Endothelial cell of umbilical vein (primary cell): Measurements from ENCODE around the gene ABLIM1. TPM values are rescaled to one million over a fixed set of nuclear protein-coding genes. Genes with fewer than 3 reads are reported as not detected.

Experiments used
- BruUV-seq: library from RNA; stranded (reverse); fragments of 400-500 nt; replicated peaks from 2 replicates; lab custom pipeline; 2021; lab: Mats Ljungman, UMichigan
- CTCF ChIA-PET: fragments of 300-600, 350-600 bp; sonication (Branson Sonifier 250); formaldehyde crosslinking; loops from one replicate; lab custom pipeline; 2021; ENCODE audit warnings: antibody characterized with exemption, inconsistent platforms; lab: Charles Lee
- POLR2A ChIA-PET: fragments of 300-600, 350-600 bp; sonication (Branson Sonifier 250); formaldehyde crosslinking; loops from one replicate; lab custom pipeline; 2021; ENCODE audit warnings: antibody characterized with exemption, inconsistent platforms; lab: Charles Lee
- DNase-seq: peaks from one replicate; pipeline ENCODE4 v3.0.0-alpha.2; 2011; ENCODE audit warnings: low read depth, low spot score
- FAIRE-seq: peaks from 2 replicates; lab custom pipeline; 2011; peaks lifted over from hg19 to GRCh38; lab: Jason Lieb, UNC
- H2AFZ ChIP-seq: 2 replicates; pipeline ENCODE4 v1.6.0; 2012; ENCODE audit warnings: low read depth, low read length, control low read depth, inconsistent platforms
- H3K27ac ChIP-seq: 2 replicates; pipeline ENCODE4 v1.5.1; 2011; ENCODE audit warnings: low read depth, mild to moderate bottlenecking, control low read depth, low read length, moderate library complexity; ENCODE audit not compliant: insufficient read depth
- H3K27me3 ChIP-seq, 2 experiments: 2 replicates each; pipeline versions ENCODE4 v1.6.0 to v1.6.1; 2011; ENCODE audit warnings: low read length in 2 of 2, mixed read lengths in 1 of 2; ENCODE audit not compliant: control insufficient read depth in 2 of 2, insufficient read depth in 2 of 2
- H3K36me3 ChIP-seq, 2 experiments: 2 replicates in 1 of 2; 3 replicates in 1 of 2; pipeline ENCODE4 v1.5.1; 2011; ENCODE audit warnings: low read length in 2 of 2, mild to moderate bottlenecking in 1 of 2, moderate library complexity in 1 of 2; ENCODE audit not compliant: control insufficient read depth in 2 of 2, insufficient read depth in 2 of 2; ENCODE audit errors: extremely low read depth in 1 of 2
- H3K4me1 ChIP-seq: 3 replicates; pipeline ENCODE4 v1.5.1; 2011; ENCODE audit warnings: mild to moderate bottlenecking, low read length; ENCODE audit not compliant: control insufficient read depth, insufficient read depth; ENCODE audit errors: extremely low read depth
- H3K4me2 ChIP-seq: 2 replicates; pipeline ENCODE4 v1.6.1; 2011; ENCODE audit warnings: low read length, control low read depth, mixed read lengths; ENCODE audit not compliant: insufficient read depth
- H3K4me3 ChIP-seq, 3 experiments: fragments of 200-600 bp in 1 of 3; sonication (generic), shearing (Covaris generic) in 1 of 3; replicated peaks in 1 of 3; 2 replicates each; pipeline ENCODE4 v1.5.1; 2011 to 2016; ENCODE audit warnings: control low read depth in 3 of 3, low read length in 3 of 3, mild to moderate bottlenecking in 2 of 3, inconsistent platforms in 1 of 3, low read depth in 1 of 3, moderate library complexity in 1 of 3; ENCODE audit not compliant: insufficient read depth in 1 of 3
- H3K79me2 ChIP-seq: 2 replicates; pipeline ENCODE4 v1.6.0; 2012; ENCODE audit warnings: low read length, inconsistent platforms; ENCODE audit not compliant: control insufficient read depth, insufficient read depth
- H3K9ac ChIP-seq: replicated peaks from 2 replicates; pipeline ENCODE3; 2011; ENCODE audit warnings: low read length, control low read depth; ENCODE audit not compliant: insufficient read depth; ENCODE audit errors: extremely low read depth
- H3K9me1 ChIP-seq: replicated peaks from 3 replicates; pipeline ENCODE4 v1.6.0; 2011; ENCODE audit warnings: mild to moderate bottlenecking, low read length; ENCODE audit not compliant: control insufficient read depth, insufficient read depth; ENCODE audit errors: extremely low read depth
- H3K9me3 ChIP-seq: replicated peaks from 2 replicates; pipeline ENCODE4 v1.5.1; 2012; ENCODE audit warnings: low read length, inconsistent platforms; ENCODE audit not compliant: control insufficient read depth, insufficient read depth
- H4K20me1 ChIP-seq: replicated peaks from 2 replicates; pipeline ENCODE3; 2011; ENCODE audit warnings: mild to moderate bottlenecking, low read length; ENCODE audit not compliant: control insufficient read depth, insufficient read depth; ENCODE audit errors: extremely low read depth
- CTCF ChIP-seq, 2 donors: IDR thresholded peaks; 1 replicate in 1 of 2; 2 replicates in 1 of 2; pipeline ENCODE4 v1.5.1; 2011; ENCODE audit warnings: low read length in 2 of 2, mild to moderate bottlenecking in 2 of 2, moderate library complexity in 2 of 2, control low read depth in 1 of 2, inconsistent platforms in 1 of 2, low read depth in 1 of 2; ENCODE audit not compliant: insufficient read depth in 1 of 2; ENCODE audit errors: extremely low read depth in 1 of 2
- EZH2 ChIP-seq: IDR thresholded peaks from 2 replicates; pipeline ENCODE4 v1.6.1; 2012; ENCODE audit warnings: borderline replicate concordance, low read depth, mild to moderate bottlenecking, moderate library complexity, low read length, inconsistent platforms; ENCODE audit not compliant: severe bottlenecking
- FOS ChIP-seq: IDR thresholded peaks from 2 replicates; pipeline ENCODE4 v1.6.1; 2011; ENCODE audit warnings: mild to moderate bottlenecking, low read length, moderate library complexity, borderline replicate concordance; ENCODE audit not compliant: insufficient read depth
- GATA2 ChIP-seq: IDR thresholded peaks from 2 replicates; pipeline ENCODE4 v1.7.0; 2011; ENCODE audit warnings: low read depth, mild to moderate bottlenecking, moderate library complexity, mixed read lengths, low read length; ENCODE audit not compliant: insufficient read length, insufficient read depth
- JUN ChIP-seq: IDR thresholded peaks from 2 replicates; pipeline ENCODE4 v1.6.1; 2011; ENCODE audit warnings: borderline replicate concordance, low read depth; ENCODE audit not compliant: insufficient read length, insufficient read depth
- MAX ChIP-seq: IDR thresholded peaks from 2 replicates; pipeline ENCODE4 v1.6.1; 2011; ENCODE audit not compliant: insufficient read depth, insufficient read length
- MYC ChIP-seq: IDR thresholded peaks from one replicate; pipeline ENCODE4 v1.6.1; 2011; ENCODE audit warnings: mild to moderate bottlenecking, low read depth, low read length
- POLR2A ChIP-seq: IDR thresholded peaks from 2 replicates; pipeline ENCODE4 v1.6.1; 2012; ENCODE audit warnings: low read depth, mild to moderate bottlenecking, control low read depth, low read length
- POLR2AphosphoS5 ChIP-seq: IDR thresholded peaks from 2 replicates; pipeline ENCODE4 v1.6.1; 2012; ENCODE audit warnings: low read depth, mild to moderate bottlenecking, control low read depth, low read length, moderate library complexity; ENCODE audit not compliant: insufficient read depth
- dilution Hi-C: fragments of 300-500 bp; cut with MboI; formaldehyde crosslinking; loops from one replicate; pipeline ENCODE4 v1.15.0; 2019; ENCODE audit warnings: low sequenced_read_pairs; ENCODE audit not compliant: extremely low pct_ligation_motif_present
- intact Hi-C: fragments of 100-400 bp; cut with micrococcal nuclease; formaldehyde crosslinking; loops from one replicate; pipeline ENCODE4 v1.10.0; 2022
- polyA plus RNA-seq, 4 experiments: library from polyadenylated mRNA; depleted of rRNA in 3 of 4; stranded (reverse) in 3 of 4; unstranded in 1 of 4; fragments of >200 nt; gene quantifications; 2 replicates each; pipeline versions ENCODE4 v1.2.1 to v1.2.3, GENCODE V29; 2011 to 2012; ENCODE audit warnings: missing spikeins in 1 of 4
- small RNA-seq: library from RNA; depleted of rRNA; stranded (forward); fragments of <200 nt; gene quantifications from one replicate; pipeline ENCODE3, GENCODE V24; 2012; ENCODE audit warnings: low replicate concordance, low read depth; ENCODE audit not compliant: insufficient read depth, insufficient read length
- total RNA-seq: library from RNA; stranded (reverse); gene quantifications from 2 replicates; pipeline ENCODE4 v1.2.3, GENCODE V29; 2021

The ABLIM1 gene
- total and polyA plus RNA-seq, 2 donors (not counting 3 experiments of a cell fraction or from before 2014, with no cell fraction given) = 128 to 235 TPM

GRCh38 chr10:114384181-114384580 lies 273.9 kb downstream of the ABLIM1 start:
- dilution Hi-C loops = no loop called here
- no peak overlapping the region for H3K27ac ChIP-seq
- H3K27me3 ChIP-seq = peaks cover 6 to 15% of the 10 kb centered on the region in 2 experiments
- H3K4me3 ChIP-seq = no peak overlapping the region
- BruUV-seq = no TSS peak
- H2AFZ ChIP-seq = no peak overlapping the region
- H3K36me3 ChIP-seq = no peaks in the 10 kb centered on the region
- POLR2A ChIA-PET = no interaction called here
- TF ChIP-seq GATA2 = no peak
- no peak for TF ChIP-seq MYC
- no peak for TF ChIP-seq JUN
- no peak for TF ChIP-seq POLR2AphosphoS5
- TF ChIP-seq FOS = no peak
- TF ChIP-seq MAX = no peak
- no peak for TF ChIP-seq EZH2
- TF ChIP-seq POLR2A = no peak
- TF ChIP-seq CTCF (IDR thresholded peaks at IDR 0.05; ENCODE audit: extremely low read depth in 1 of 2, insufficient read depth in 1 of 2, low read depth in 1 of 2, low read length in 2 of 2) = no peak
- no peak overlapping the region for H3K4me2 ChIP-seq
- no peaks in the 10 kb centered on the region for H3K79me2 ChIP-seq
- peaks cover 11% of the 10 kb centered on the region for H3K4me1 ChIP-seq
- no peaks in the 10 kb centered on the region for H4K20me1 ChIP-seq
- no peak overlapping the region for H3K9ac ChIP-seq
- CTCF ChIA-PET = no interaction called here
- H3K9me1 ChIP-seq = no peaks in the 10 kb centered on the region
- intact Hi-C loops = no loop called here
- DNase-seq (no peak), FAIRE-seq (no peak)
- no peaks in the 10 kb centered on the region for H3K9me3 ChIP-seq

Small RNA genes lying within 50 kb of the gene (small RNA-seq; reads per million reads assigned to genes)
- gene RN7SL384P = not detected

Other genes with a start within 250 kb of the ABLIM1 start
- gene FHIP2A, start 163.5 kb upstream of the ABLIM1 start, total RNA-seq = 34.8 and 39.6 TPM in 2 replicates
- gene FHIP2A, start 163.5 kb upstream of the ABLIM1 start, polyA plus RNA-seq = 10.5 and 13.3 TPM in 2 replicates